Endothelial cell of umbilical vein (primary cell): ENCODE data around the gene FZD1. TPM values are rescaled to one million over a fixed set of nuclear protein-coding genes. Genes with fewer than 3 reads are reported as not detected.

Experiments
- BruUV-seq: library from RNA; stranded (reverse); fragments of 400-500 nt; replicated peaks from 2 replicates; lab custom pipeline; 2021; lab: Mats Ljungman, UMichigan
- CTCF ChIA-PET: fragments of 300-600, 350-600 bp; sonication (Branson Sonifier 250); formaldehyde crosslinking; loops from one replicate; lab custom pipeline; 2021; ENCODE audit warnings: antibody characterized with exemption, inconsistent platforms; lab: Charles Lee
- POLR2A ChIA-PET: fragments of 300-600, 350-600 bp; sonication (Branson Sonifier 250); formaldehyde crosslinking; loops from one replicate; lab custom pipeline; 2021; ENCODE audit warnings: antibody characterized with exemption, inconsistent platforms; lab: Charles Lee
- DNase-seq: peaks from one replicate; pipeline ENCODE4 v3.0.0-alpha.2; 2011; ENCODE audit warnings: low read depth, low spot score
- FAIRE-seq: peaks from 2 replicates; lab custom pipeline; 2011; peaks lifted over from hg19 to GRCh38; lab: Jason Lieb, UNC
- H2AFZ ChIP-seq: 2 replicates; pipeline ENCODE4 v1.6.0; 2012; ENCODE audit warnings: low read depth, low read length, control low read depth, inconsistent platforms
- H3K27ac ChIP-seq: 2 replicates; pipeline ENCODE4 v1.5.1; 2011; ENCODE audit warnings: low read depth, mild to moderate bottlenecking, control low read depth, low read length, moderate library complexity; ENCODE audit not compliant: insufficient read depth
- H3K27me3 ChIP-seq, 2 experiments: 2 replicates each; pipeline versions ENCODE4 v1.6.0 to v1.6.1; 2011; ENCODE audit warnings: low read length in 2 of 2, mixed read lengths in 1 of 2; ENCODE audit not compliant: control insufficient read depth in 2 of 2, insufficient read depth in 2 of 2
- H3K36me3 ChIP-seq, 2 experiments: 2 replicates in 1 of 2; 3 replicates in 1 of 2; pipeline ENCODE4 v1.5.1; 2011; ENCODE audit warnings: low read length in 2 of 2, mild to moderate bottlenecking in 1 of 2, moderate library complexity in 1 of 2; ENCODE audit not compliant: control insufficient read depth in 2 of 2, insufficient read depth in 2 of 2; ENCODE audit errors: extremely low read depth in 1 of 2
- H3K4me1 ChIP-seq: 3 replicates; pipeline ENCODE4 v1.5.1; 2011; ENCODE audit warnings: mild to moderate bottlenecking, low read length; ENCODE audit not compliant: control insufficient read depth, insufficient read depth; ENCODE audit errors: extremely low read depth
- H3K4me2 ChIP-seq: 2 replicates; pipeline ENCODE4 v1.6.1; 2011; ENCODE audit warnings: low read length, control low read depth, mixed read lengths; ENCODE audit not compliant: insufficient read depth
- H3K4me3 ChIP-seq, 3 experiments: fragments of 200-600 bp in 1 of 3; sonication (generic), shearing (Covaris generic) in 1 of 3; replicated peaks in 1 of 3; 2 replicates each; pipeline ENCODE4 v1.5.1; 2011 to 2016; ENCODE audit warnings: control low read depth in 3 of 3, low read length in 3 of 3, mild to moderate bottlenecking in 2 of 3, inconsistent platforms in 1 of 3, low read depth in 1 of 3, moderate library complexity in 1 of 3; ENCODE audit not compliant: insufficient read depth in 1 of 3
- H3K79me2 ChIP-seq: 2 replicates; pipeline ENCODE4 v1.6.0; 2012; ENCODE audit warnings: low read length, inconsistent platforms; ENCODE audit not compliant: control insufficient read depth, insufficient read depth
- H3K9ac ChIP-seq: replicated peaks from 2 replicates; pipeline ENCODE3; 2011; ENCODE audit warnings: low read length, control low read depth; ENCODE audit not compliant: insufficient read depth; ENCODE audit errors: extremely low read depth
- H3K9me1 ChIP-seq: replicated peaks from 3 replicates; pipeline ENCODE4 v1.6.0; 2011; ENCODE audit warnings: mild to moderate bottlenecking, low read length; ENCODE audit not compliant: control insufficient read depth, insufficient read depth; ENCODE audit errors: extremely low read depth
- H3K9me3 ChIP-seq: replicated peaks from 2 replicates; pipeline ENCODE4 v1.5.1; 2012; ENCODE audit warnings: low read length, inconsistent platforms; ENCODE audit not compliant: control insufficient read depth, insufficient read depth
- H4K20me1 ChIP-seq: replicated peaks from 2 replicates; pipeline ENCODE3; 2011; ENCODE audit warnings: mild to moderate bottlenecking, low read length; ENCODE audit not compliant: control insufficient read depth, insufficient read depth; ENCODE audit errors: extremely low read depth
- CTCF ChIP-seq, 2 donors: IDR thresholded peaks; 1 replicate in 1 of 2; 2 replicates in 1 of 2; pipeline ENCODE4 v1.5.1; 2011; ENCODE audit warnings: low read length in 2 of 2, mild to moderate bottlenecking in 2 of 2, moderate library complexity in 2 of 2, control low read depth in 1 of 2, inconsistent platforms in 1 of 2, low read depth in 1 of 2; ENCODE audit not compliant: insufficient read depth in 1 of 2; ENCODE audit errors: extremely low read depth in 1 of 2
- EZH2 ChIP-seq: IDR thresholded peaks from 2 replicates; pipeline ENCODE4 v1.6.1; 2012; ENCODE audit warnings: borderline replicate concordance, low read depth, mild to moderate bottlenecking, moderate library complexity, low read length, inconsistent platforms; ENCODE audit not compliant: severe bottlenecking
- FOS ChIP-seq: IDR thresholded peaks from 2 replicates; pipeline ENCODE4 v1.6.1; 2011; ENCODE audit warnings: mild to moderate bottlenecking, low read length, moderate library complexity, borderline replicate concordance; ENCODE audit not compliant: insufficient read depth
- GATA2 ChIP-seq: IDR thresholded peaks from 2 replicates; pipeline ENCODE4 v1.7.0; 2011; ENCODE audit warnings: low read depth, mild to moderate bottlenecking, moderate library complexity, mixed read lengths, low read length; ENCODE audit not compliant: insufficient read length, insufficient read depth
- JUN ChIP-seq: IDR thresholded peaks from 2 replicates; pipeline ENCODE4 v1.6.1; 2011; ENCODE audit warnings: borderline replicate concordance, low read depth; ENCODE audit not compliant: insufficient read length, insufficient read depth
- MAX ChIP-seq: IDR thresholded peaks from 2 replicates; pipeline ENCODE4 v1.6.1; 2011; ENCODE audit not compliant: insufficient read depth, insufficient read length
- MYC ChIP-seq: IDR thresholded peaks from one replicate; pipeline ENCODE4 v1.6.1; 2011; ENCODE audit warnings: mild to moderate bottlenecking, low read depth, low read length
- POLR2A ChIP-seq: IDR thresholded peaks from 2 replicates; pipeline ENCODE4 v1.6.1; 2012; ENCODE audit warnings: low read depth, mild to moderate bottlenecking, control low read depth, low read length
- POLR2AphosphoS5 ChIP-seq: IDR thresholded peaks from 2 replicates; pipeline ENCODE4 v1.6.1; 2012; ENCODE audit warnings: low read depth, mild to moderate bottlenecking, control low read depth, low read length, moderate library complexity; ENCODE audit not compliant: insufficient read depth
- dilution Hi-C: fragments of 300-500 bp; cut with MboI; formaldehyde crosslinking; loops from one replicate; pipeline ENCODE4 v1.15.0; 2019; ENCODE audit warnings: low sequenced_read_pairs; ENCODE audit not compliant: extremely low pct_ligation_motif_present
- intact Hi-C: fragments of 100-400 bp; cut with micrococcal nuclease; formaldehyde crosslinking; loops from one replicate; pipeline ENCODE4 v1.10.0; 2022
- polyA plus RNA-seq, 4 experiments: library from polyadenylated mRNA; depleted of rRNA in 3 of 4; stranded (reverse) in 3 of 4; unstranded in 1 of 4; fragments of >200 nt; gene quantifications; 2 replicates each; pipeline versions ENCODE4 v1.2.1 to v1.2.3, GENCODE V29; 2011 to 2012; ENCODE audit warnings: missing spikeins in 1 of 4
- total RNA-seq: library from RNA; stranded (reverse); gene quantifications from 2 replicates; pipeline ENCODE4 v1.2.3, GENCODE V29; 2021

The FZD1 gene
- total and polyA plus RNA-seq, 2 donors (not counting 3 experiments of a cell fraction or from before 2014, with no cell fraction given) = 2.4 to 3.4 TPM

GRCh38 chr7:91242097-91242844 is 22.0 kb upstream of the FZD1 start:
- ChIA-PET CTCF (interaction anchor here (3.2 kb wide), 1 partner anchor 7 kb away, joined by 10 read pairs; no protein-coding TSS in a partner anchor), POLR2A (no interaction called here)
- Histone ChIP-seq H3K4me2 (no peak overlapping the region), H3K4me3 (no peak overlapping the region), H4K20me1 (no peaks in the 10 kb centered on the region), H3K27ac (no peak overlapping the region), H3K4me1 (peaks cover 12% of the 10 kb centered on the region), H3K79me2 (no peaks in the 10 kb centered on the region), H3K36me3 (no peaks in the 10 kb centered on the region), H3K9ac (no peak overlapping the region), H3K27me3 (peaks cover 4 to 12% of the 10 kb centered on the region in 2 experiments), H3K9me3 (no peaks in the 10 kb centered on the region), H3K9me1 (no peaks in the 10 kb centered on the region), H2AFZ (no peak overlapping the region)
- no TSS peak for BruUV-seq
- TF ChIP-seq MAX (no peak), JUN (no peak), CTCF (IDR thresholded peaks at IDR 0.05; ENCODE audit: extremely low read depth in 1 of 2, insufficient read depth in 1 of 2, low read depth in 1 of 2, low read length in 2 of 2) (no peak), FOS (no peak), EZH2 (no peak), POLR2AphosphoS5 (no peak), MYC (no peak), POLR2A (no peak), GATA2 (no peak)
- DNase-seq (no peak), FAIRE-seq (no peak)
- dilution Hi-C loops = no loop called here
- intact Hi-C loops = no loop called here
